ENCODE results near the gene KRTAP5-11.
"Not testable (repeated sequence)": the region's sequence is repeated elsewhere in the genome, so short reads cannot be mapped to it uniquely, and the experiment has no call there.

KRTAP5-11 gene, protein sequence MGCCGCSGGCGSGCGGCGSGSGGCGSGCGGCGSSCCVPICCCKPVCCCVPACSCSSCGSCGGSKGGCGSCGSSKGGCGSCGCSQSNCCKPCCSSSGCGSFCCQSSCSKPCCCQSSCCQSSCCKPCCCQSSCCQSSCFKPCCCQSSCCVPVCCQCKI

GRCh38 chr11:71582309-71582895 lies at the start of gene KRTAP5-11:
TSS of gene KRTAP5-11 (minus strand) at chr11:71582875. CDS start at chr11:71582837, 38 bp downstream.
- DNase-seq (ENCODE audit: insufficient read length, low spot score), result no peak
- TF ChIP-seq POLR2A (IDR thresholded peaks at IDR 0.05; ENCODE audit: low read depth, low read length), result no peak
- FAIRE-seq, result no peak

GRCh38 chr11:71631551-71631950 lies 48.9 kb upstream of the KRTAP5-11 start:
- DNase-seq (ENCODE audit: insufficient read length, low spot score); FAIRE-seq: not testable (repeated sequence)

DNA sequence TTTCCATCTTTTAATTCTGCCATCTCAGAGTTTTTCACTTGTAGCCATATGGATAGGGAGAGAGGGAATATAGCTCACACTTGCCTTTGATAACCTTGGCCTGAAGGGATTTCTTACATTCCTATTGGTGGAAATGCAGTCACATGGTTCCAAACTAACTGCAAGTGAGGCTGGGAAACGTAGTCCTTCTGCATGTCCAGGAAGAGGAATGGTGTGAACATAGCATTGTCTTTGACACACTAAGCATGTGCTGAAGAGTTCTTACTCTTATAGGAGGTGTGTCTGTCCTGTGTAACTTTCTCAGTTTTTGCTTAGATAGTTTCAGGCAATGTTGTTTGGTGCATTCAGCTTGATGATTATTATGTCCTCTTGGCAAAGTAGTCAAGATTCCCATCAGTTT lies 47.4 kb upstream of the KRTAP5-11 start:
- DNase-seq (ENCODE audit: insufficient read length, low spot score); FAIRE-seq: not testable (repeated sequence)

DNA sequence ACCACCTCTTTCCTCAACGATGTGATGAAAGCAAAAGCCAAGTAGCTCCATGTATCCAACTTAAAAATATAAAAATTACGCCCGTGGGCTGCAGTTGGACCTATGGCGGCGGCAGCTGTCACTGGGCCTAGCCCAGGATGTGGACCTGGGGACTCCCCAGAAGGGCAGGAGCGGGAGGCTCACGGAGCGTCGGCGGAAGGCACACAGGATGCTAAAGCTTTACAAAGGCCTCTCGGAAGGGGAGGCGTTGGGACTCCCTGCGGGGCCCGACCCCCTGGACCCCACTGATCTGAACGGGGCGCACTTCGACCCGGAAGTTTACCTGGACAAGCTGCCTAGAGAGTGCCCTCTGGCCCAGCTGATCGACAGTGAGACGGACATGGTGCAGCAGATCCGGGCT lies 46.3 kb upstream of the KRTAP5-11 start:
- not testable (repeated sequence) for DNase-seq (ENCODE audit: insufficient read length, low spot score)

GRCh38 chr11:71623226-71623625 lies 40.6 kb upstream of the KRTAP5-11 start:
- not testable (repeated sequence) for FAIRE-seq; DNase-seq (ENCODE audit: insufficient read length, low spot score)

More for the DNA sequence above, 46.3 kb upstream of the KRTAP5-11 start:
- FAIRE-seq, result not testable (repeated sequence)

- not testable (repeated sequence) for FAIRE-seq
Observed at GRCh38 chr11:71622561-71622960, 39.9 kb upstream of the KRTAP5-11 start.

GRCh38 chr11:71615003-71615402 lies 32.3 kb upstream of the KRTAP5-11 start:
- not testable (repeated sequence) for FAIRE-seq; DNase-seq (ENCODE audit: insufficient read length, low spot score)

More at GRCh38 chr11:71622561-71622960, 39.9 kb upstream of the KRTAP5-11 start:
- DNase-seq (ENCODE audit: insufficient read length, low spot score), result not testable (repeated sequence)

GRCh38 chr11:71614366-71614917 lies 31.8 kb upstream of the KRTAP5-11 start:
- not testable (repeated sequence) for FAIRE-seq; DNase-seq (ENCODE audit: insufficient read length, low spot score)

GRCh38 chr11:71613931-71614330 lies 31.3 kb upstream of the KRTAP5-11 start:
- FAIRE-seq; DNase-seq (ENCODE audit: insufficient read length, low spot score): not testable (repeated sequence)

GRCh38 chr11:71611218-71611910 lies 28.7 kb upstream of the KRTAP5-11 start:
- FAIRE-seq; DNase-seq (ENCODE audit: insufficient read length, low spot score): not testable (repeated sequence)

- not testable (repeated sequence) for FAIRE-seq; DNase-seq (ENCODE audit: insufficient read length, low spot score)
Observed at GRCh38 chr11:71608272-71608671, 25.6 kb upstream of the KRTAP5-11 start.

DNA sequence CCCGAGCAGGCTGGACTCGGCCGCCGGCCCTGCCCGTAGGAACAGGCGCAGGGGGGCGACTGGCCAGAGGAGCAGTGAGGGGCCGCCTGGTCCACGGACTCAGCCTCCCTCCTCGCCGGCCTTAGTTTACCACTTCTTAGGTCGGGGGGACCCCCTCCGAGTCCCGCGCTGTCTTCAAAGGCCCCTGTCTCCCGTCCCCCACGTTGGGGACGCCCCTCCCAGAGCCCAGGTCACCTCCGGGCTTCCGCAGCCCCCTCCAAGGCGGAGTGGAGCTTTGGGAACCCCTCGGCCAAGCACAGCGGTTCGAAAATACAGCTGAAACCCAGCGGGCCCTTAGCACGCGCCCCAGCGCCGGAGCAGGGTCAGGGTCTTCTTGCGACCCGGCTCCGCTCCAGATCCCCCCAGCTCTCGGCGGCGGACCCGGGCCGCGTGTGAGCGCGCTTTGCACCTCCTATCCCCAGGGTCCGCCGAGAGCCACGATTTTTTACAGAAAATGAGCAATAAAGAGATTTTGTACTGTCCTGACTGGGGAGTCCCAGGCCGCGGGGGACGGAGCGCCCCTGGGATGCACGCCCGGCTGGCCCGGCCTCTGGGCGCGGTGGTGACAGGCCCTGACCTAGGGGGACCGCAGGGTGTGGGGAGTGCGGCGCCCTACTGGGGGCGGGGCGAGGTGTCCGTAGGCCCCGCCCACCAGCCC lies 25.0 kb upstream of the KRTAP5-11 start:
- not testable (repeated sequence) for FAIRE-seq

GRCh38 chr11:71606853-71607519 lies 24.3 kb upstream of the KRTAP5-11 start:
- DNase-seq (ENCODE audit: insufficient read length, low spot score), result not testable (repeated sequence)

More for the DNA sequence above, 25.0 kb upstream of the KRTAP5-11 start:
- not testable (repeated sequence) for DNase-seq (ENCODE audit: insufficient read length, low spot score)

GRCh38 chr11:71604798-71605488 lies 22.3 kb upstream of the KRTAP5-11 start:
- not testable (repeated sequence) for DNase-seq (ENCODE audit: insufficient read length, low spot score); FAIRE-seq

More at GRCh38 chr11:71606853-71607519, 24.3 kb upstream of the KRTAP5-11 start:
- FAIRE-seq, result not testable (repeated sequence)

- not testable (repeated sequence) for FAIRE-seq; DNase-seq (ENCODE audit: insufficient read length, low spot score)
Observed at GRCh38 chr11:71603221-71603620, 20.5 kb upstream of the KRTAP5-11 start.

GRCh38 chr11:71589546-71589920 lies 6.9 kb upstream of the KRTAP5-11 start:
- DNase-seq (ENCODE audit: insufficient read length, low spot score); FAIRE-seq: not testable (repeated sequence)

- FAIRE-seq; DNase-seq (ENCODE audit: insufficient read length, low spot score): not testable (repeated sequence)
Observed at GRCh38 chr11:71588822-71589545, 6.3 kb upstream of the KRTAP5-11 start.

DNA sequence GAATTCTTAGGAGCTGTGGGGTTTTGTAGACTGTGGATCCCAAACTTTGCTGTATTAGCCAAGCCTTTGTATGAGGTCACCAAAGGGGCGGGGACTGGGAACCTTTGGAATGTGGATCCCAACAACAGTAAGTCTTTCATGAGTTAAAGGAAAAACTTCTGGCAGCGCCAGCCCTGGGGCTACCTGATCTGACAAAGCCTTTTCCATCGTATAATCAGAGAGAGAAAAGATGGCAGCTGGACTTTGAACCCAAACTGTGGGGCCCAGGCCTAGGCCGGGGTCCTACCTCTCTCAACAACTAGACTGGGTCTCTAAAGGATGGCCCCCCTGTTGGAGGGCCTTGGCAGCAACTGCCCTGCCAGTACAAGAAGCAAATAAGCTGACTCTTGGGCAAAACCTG lies 5.6 kb upstream of the KRTAP5-11 start:
- FAIRE-seq; DNase-seq (ENCODE audit: insufficient read length, low spot score): not testable (repeated sequence)
